ENCODE measurements around the gene BHLHE23. TPM values are rescaled to one million over a fixed set of nuclear protein-coding genes. Genes with fewer than 3 reads are reported as not detected.
A peak's percentile ranks its signal among the peaks of the same experiment; 100 is the strongest.

Gene BHLHE23
- total and polyA plus RNA-seq, 11 donors = not detected

DNA sequence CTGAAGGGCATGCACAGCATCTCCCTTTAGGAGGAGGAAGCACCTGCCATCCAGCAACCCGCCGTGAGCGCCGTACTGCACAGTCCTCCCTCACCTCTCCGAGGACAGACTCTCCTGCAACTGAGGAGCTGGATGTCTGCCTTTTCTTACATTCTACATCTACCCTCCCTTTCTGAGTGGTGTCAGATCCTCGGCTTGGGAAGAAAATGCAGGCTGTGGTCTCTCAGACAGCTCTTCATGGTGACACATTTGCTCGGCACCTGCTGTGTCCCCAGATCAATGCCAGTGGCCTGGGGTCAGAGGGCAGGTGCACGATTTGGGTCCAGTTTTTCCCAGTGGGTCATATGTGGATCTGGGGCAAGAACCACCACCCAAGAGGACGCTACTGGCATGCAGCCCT, 40.1 kb upstream of the BHLHE23 start:
- H3K27ac ChIP-seq = no peak overlapping the region
- no peaks in the 10 kb centered on the region for H3K36me3 ChIP-seq
- ATAC-seq (no peak), DNase-seq (peak in 2 of 5 donors; percentile 11 to 39)
- no peaks in the 10 kb centered on the region for H3K4me1 ChIP-seq
- no peak for TF ChIP-seq POLR2A (IDR thresholded peaks at IDR 0.05)
- TF ChIP-seq, protein P1, sequence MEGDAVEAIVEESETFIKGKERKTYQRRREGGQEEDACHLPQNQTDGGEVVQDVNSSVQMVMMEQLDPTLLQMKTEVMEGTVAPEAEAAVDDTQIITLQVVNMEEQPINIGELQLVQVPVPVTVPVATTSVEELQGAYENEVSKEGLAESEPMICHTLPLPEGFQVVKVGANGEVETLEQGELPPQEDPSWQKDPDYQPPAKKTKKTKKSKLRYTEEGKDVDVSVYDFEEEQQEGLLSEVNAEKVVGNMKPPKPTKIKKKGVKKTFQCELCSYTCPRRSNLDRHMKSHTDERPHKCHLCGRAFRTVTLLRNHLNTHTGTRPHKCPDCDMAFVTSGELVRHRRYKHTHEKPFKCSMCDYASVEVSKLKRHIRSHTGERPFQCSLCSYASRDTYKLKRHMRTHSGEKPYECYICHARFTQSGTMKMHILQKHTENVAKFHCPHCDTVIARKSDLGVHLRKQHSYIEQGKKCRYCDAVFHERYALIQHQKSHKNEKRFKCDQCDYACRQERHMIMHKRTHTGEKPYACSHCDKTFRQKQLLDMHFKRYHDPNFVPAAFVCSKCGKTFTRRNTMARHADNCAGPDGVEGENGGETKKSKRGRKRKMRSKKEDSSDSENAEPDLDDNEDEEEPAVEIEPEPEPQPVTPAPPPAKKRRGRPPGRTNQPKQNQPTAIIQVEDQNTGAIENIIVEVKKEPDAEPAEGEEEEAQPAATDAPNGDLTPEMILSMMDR (IDR thresholded peaks at IDR 0.05) = no peak
- WGBS, 4 donors = 80 to 83% (median 81%) methylated on average over 5 to 9 of the region's 9 CpGs
- no peak overlapping the region for H3K4me3 ChIP-seq
- intact Hi-C loops (cut with DNase I) = no loop called here
- peaks cover 0 to 49% (median 7%) of the 10 kb centered on the region in 9 donors for H3K27me3 ChIP-seq
- peaks cover 0 to 12% (median 0%) of the 10 kb centered on the region in 12 donors for H3K9me3 ChIP-seq

GRCh38 chr20:63045991-63046390, 39.2 kb upstream of the BHLHE23 start:
- TF ChIP-seq, protein P1 (IDR thresholded peaks at IDR 0.05) = no peak
- TF ChIP-seq POLR2A (IDR thresholded peaks at IDR 0.05) = no peak
- no peaks in the 10 kb centered on the region for H3K4me1 ChIP-seq
- no peak overlapping the region for H3K27ac ChIP-seq
- no peaks in the 10 kb centered on the region for H3K36me3 ChIP-seq
- intact Hi-C loops (cut with DNase I) = no loop called here
- ATAC-seq (no peak), DNase-seq (peak in 3 of 5 donors; percentile 4 to 16 (median 9))
- 63 to 74% (median 67%) methylated on average over 12 of the region's 12 CpGs for WGBS, 4 donors
- peaks cover 0 to 45% (median 13%) of the 10 kb centered on the region in 9 donors for H3K27me3 ChIP-seq
- peaks cover 0 to 6% (median 0%) of the 10 kb centered on the region in 12 donors for H3K9me3 ChIP-seq
- H3K4me3 ChIP-seq = no peak overlapping the region

- DNase-seq = peak in 3 of 5 donors; percentile 5 to 21 (median 18)
- no peak for ATAC-seq
- Histone ChIP-seq H3K36me3 (no peaks in the 10 kb centered on the region), H3K4me1 (no peaks in the 10 kb centered on the region), H3K27me3 (peaks cover 0 to 49% (median 13%) of the 10 kb centered on the region in 9 donors), H3K27ac (no peak overlapping the region), H3K9me3 (peaks cover 0 to under 1% (median 0%) of the 10 kb centered on the region in 12 donors), H3K4me3 (no peak overlapping the region)
- intact Hi-C loops (cut with DNase I) = no loop called here
- WGBS, 4 donors = 69 to 80% (median 73%) methylated on average over 13 to 14 of the region's 14 CpGs
- no peak for TF ChIP-seq POLR2A (IDR thresholded peaks at IDR 0.05)
- TF ChIP-seq, protein P1 (IDR thresholded peaks at IDR 0.05) = no peak
These were observed 38.6 kb upstream of the BHLHE23 start for GRCh38 chr20:63045401-63045800.

- ATAC-seq (no peak), DNase-seq (peak in 3 of 5 donors; percentile 9 to 20 (median 11))
- 72 to 83% (median 81%) methylated on average over 15 to 16 of the region's 16 CpGs for WGBS, 4 donors
- no peaks in the 10 kb centered on the region for H3K36me3 ChIP-seq
- intact Hi-C loops (cut with DNase I) = no loop called here
- H3K9me3 ChIP-seq = no peaks in the 10 kb centered on the region
- TF ChIP-seq POLR2A (IDR thresholded peaks at IDR 0.05) = no peak
- TF ChIP-seq, protein P1 (IDR thresholded peaks at IDR 0.05) = no peak
- peaks cover 0 to 57% (median 15%) of the 10 kb centered on the region in 9 donors for H3K27me3 ChIP-seq
- no peak overlapping the region for H3K27ac ChIP-seq
- H3K4me1 ChIP-seq = no peaks in the 10 kb centered on the region
- H3K4me3 ChIP-seq = no peak overlapping the region
These were observed 37.8 kb upstream of the BHLHE23 start for GRCh38 chr20:63044605-63045004.

All from heart left ventricle (tissue), 16 donors.